Spleen (tissue), 7 donors: ENCODE results near the gene TYW1.
"Not testable (repeated sequence)": the region's sequence is repeated elsewhere in the genome, so short reads cannot be mapped to it uniquely, and the experiment has no call there.

Experiments used
- POLR2A ChIP-seq, 3 donors: fragments of 450-650 bp; IDR thresholded peaks; one replicate each; pipeline ENCODE4 v1.5.1; 2017; ENCODE audit warnings: antibody characterized with exemption in 3 of 3, mild to moderate bottlenecking in 1 of 3
- POLR2AphosphoS5 ChIP-seq, 3 donors: sonication (generic); formaldehyde crosslinking; IDR thresholded peaks; one replicate each; pipeline ENCODE4 v1.5.1; 2017; ENCODE audit warnings: antibody characterized with exemption in 3 of 3
- TF ChIP-seq, protein P1 (sequence below), 11 experiments: fragments of 200-600 bp in 7 of 11; fragments of 450-650 bp in 4 of 11; sonication (generic) in 4 of 11; IDR thresholded peaks in 8 of 11; conservative IDR thresholded peaks in 3 of 11; 1 replicate in 7 of 11; 2 replicates in 4 of 11; pipeline versions ENCODE4 v1.4.0 to v1.8.0; 2016 to 2021; ENCODE audit warnings: antibody characterized with exemption in 11 of 11, inconsistent platforms in 4 of 11, mild to moderate bottlenecking in 1 of 11
- donor health status: DM: no; HTN: no; CAD: no; lungs with moderate emphysema.
- donor health status: DM: no; HTN: no; CAD: no.
- donor health status: DM: no; HTN: no; CAD: no.

DNA sequence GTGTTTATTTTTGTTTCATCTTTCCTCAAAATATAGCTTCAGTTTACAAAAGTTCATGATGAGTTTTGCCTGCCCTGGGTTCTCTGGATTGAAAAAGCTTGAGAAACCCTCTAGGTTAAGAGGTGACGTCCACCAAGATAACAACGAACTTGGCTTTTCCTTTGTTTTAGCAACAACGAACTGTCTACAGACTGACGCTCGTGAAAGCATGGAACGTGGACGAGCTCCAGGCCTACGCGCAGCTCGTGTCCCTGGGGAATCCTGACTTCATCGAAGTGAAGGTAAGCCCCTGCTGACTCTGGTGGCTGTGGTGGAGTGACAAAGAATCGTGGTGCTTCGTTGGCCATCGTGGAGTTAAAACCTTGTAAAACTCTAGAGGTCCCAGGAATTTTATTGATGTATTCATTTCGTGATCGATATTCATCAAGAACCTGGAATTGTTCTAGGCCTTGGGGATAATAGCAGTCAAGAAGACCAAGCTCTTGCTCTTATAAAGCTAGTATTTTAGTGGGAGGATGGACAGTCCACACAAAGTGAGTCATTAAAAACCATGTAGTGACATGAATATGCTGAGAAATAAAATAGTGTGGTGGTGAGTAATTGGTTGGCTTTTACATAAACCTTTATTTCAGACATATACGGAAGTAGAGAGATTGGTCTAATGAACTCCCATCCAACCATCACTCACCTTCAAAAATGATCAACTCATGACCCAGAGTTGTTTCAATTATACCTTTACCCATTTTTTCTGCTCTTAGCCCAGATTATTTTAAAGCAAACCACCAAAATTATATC lies 186.5 kb downstream of the TYW1 start:
- TF ChIP-seq, protein P1, sequence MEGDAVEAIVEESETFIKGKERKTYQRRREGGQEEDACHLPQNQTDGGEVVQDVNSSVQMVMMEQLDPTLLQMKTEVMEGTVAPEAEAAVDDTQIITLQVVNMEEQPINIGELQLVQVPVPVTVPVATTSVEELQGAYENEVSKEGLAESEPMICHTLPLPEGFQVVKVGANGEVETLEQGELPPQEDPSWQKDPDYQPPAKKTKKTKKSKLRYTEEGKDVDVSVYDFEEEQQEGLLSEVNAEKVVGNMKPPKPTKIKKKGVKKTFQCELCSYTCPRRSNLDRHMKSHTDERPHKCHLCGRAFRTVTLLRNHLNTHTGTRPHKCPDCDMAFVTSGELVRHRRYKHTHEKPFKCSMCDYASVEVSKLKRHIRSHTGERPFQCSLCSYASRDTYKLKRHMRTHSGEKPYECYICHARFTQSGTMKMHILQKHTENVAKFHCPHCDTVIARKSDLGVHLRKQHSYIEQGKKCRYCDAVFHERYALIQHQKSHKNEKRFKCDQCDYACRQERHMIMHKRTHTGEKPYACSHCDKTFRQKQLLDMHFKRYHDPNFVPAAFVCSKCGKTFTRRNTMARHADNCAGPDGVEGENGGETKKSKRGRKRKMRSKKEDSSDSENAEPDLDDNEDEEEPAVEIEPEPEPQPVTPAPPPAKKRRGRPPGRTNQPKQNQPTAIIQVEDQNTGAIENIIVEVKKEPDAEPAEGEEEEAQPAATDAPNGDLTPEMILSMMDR (IDR thresholded peaks at IDR 0.05 in 8 of 11, conservative IDR thresholded peaks at IDR 0.05 in 3 of 11) = not testable (repeated sequence)
- not testable (repeated sequence) for TF ChIP-seq POLR2A, POLR2AphosphoS5 (IDR thresholded peaks at IDR 0.05)
